Left colon (tissue), 2 donors: ENCODE measurements around the gene DEFB124. TPM values are rescaled to one million over a fixed set of nuclear protein-coding genes. Genes with fewer than 3 reads are reported as not detected.
A peak's percentile ranks its signal among the peaks of the same experiment; 100 is the strongest.
"Not testable (repeated sequence)": the region's sequence is repeated elsewhere in the genome, so short reads cannot be mapped to it uniquely, and the experiment has no call there.

Experiments
- ATAC-seq: fragments of 200-7000 bp; cut with Tn5 transposase; one replicate; pipeline ENCODE4 v1.9.1; 2020; ENCODE audit warnings: mild to moderate bottlenecking, moderate library complexity
- DNase-seq, 2 donors: peaks; one replicate each; pipeline ENCODE4 v3.0.0-alpha.2; 2020
- intact Hi-C, 2 donors: fragments of 100-400 bp; cut with DNase I in 1 of 2; cut with micrococcal nuclease in 1 of 2; formaldehyde crosslinking; loops; one replicate each; pipeline versions ENCODE4 v1.11.2 to v1.14.0; 2022; cut with DNase I, micrococcal nuclease
- total RNA-seq, 2 donors: library from RNA; stranded (reverse); fragmentation: NEBNext Ultra II Directional; extraction: Animal tissue kit (Norgen Biotek cat#: 25700); gene quantifications; one replicate each; pipeline ENCODE4 v1.2.1, GENCODE V29; 2021
- donor health status: DM: no; HTN: no; CAD: no.
- donor health status: DM: yes; HTN: yes; CAD: no.

DEFB124 gene
- total RNA-seq, 2 donors from 2014 or later = not detected

DNA sequence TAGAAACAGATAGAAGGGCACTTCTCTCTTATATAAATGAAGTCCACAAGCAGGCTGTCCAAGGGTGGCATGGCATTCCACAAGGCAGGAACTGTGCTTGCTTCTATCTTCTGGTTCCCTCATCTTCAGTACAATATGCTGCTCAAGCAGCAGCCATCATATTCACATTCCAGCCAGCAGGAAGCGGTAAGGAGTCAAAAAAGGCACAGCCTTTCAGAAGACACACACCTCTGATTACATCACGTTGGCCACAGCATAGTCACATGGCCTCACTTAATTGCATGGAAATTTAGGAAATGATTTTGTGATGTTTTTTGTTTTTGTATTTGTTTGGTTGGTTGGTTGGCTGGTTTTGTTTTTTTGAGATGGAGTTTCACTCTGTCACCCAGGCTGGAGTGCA, 19.2 kb upstream of the DEFB124 start:
- no peak for DNase-seq

DNA sequence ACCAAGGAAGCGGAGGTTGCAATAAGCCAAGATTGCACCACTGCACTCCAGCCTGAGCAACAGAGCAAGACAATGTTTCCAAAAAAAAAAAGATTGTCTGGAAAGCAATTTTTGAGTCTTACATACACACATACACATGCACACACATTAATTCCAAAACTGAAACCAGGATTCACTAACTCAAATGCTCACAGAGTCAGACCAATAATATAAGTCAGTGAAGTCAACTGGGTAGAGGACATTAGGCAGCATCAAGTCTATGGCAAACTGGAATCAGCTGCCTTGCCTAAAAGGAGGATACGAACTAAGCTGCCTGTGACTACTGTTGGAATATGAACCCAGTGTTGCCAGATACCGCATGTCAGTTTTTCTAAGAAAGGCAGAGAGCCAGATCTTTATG, 15.8 kb upstream of the DEFB124 start:
- intact Hi-C loops = no loop called here
- no peak for ATAC-seq
- no peak for DNase-seq

More for the DNA sequence above, 19.2 kb upstream of the DEFB124 start:
- peak; percentile 31 for ATAC-seq
- intact Hi-C loops = no loop called here

DNA sequence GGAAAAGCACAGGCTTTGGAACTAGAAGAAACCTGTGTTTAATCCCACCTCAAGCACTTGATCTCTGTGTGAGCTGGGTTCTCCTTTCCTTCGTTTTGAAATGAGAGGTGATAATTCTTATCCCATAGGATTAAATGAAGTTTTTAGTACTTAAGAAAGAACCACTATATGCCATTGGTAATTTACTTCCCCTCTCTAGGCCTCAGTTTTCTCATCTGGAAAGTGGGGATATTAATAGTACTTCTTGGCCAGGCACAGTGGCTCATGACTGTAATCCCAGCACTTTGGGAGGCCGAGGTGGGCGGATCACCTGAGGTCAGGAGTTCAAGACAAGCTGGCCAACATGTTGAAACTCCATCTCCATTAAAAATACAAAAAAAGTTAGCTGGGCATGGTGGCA, 14.2 kb upstream of the DEFB124 start:
- no peak for DNase-seq
- intact Hi-C loops = no loop called here
- no peak for ATAC-seq

DNA sequence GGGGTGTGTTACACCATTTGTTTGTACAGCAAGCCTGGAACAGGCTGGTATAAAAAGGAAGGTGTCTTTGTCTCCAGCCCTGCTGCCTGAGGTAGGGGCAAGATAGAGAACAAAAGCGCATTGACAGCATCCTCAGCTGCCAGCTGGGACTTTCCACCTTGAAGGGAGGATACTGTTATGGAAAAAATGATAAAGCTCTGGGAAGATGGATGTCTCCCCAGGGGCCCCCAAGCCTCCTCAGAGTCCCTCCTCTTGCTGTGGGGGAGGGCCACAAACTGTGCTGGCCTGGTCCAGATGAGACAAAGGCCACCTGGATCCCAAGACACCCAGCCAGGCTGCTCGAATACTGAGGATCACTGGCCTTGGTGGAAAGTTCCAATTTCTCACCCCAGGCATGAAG, 13.2 kb upstream of the DEFB124 start:
- ATAC-seq = no peak
- DNase-seq = no peak
- intact Hi-C loops = no loop called here

DNA sequence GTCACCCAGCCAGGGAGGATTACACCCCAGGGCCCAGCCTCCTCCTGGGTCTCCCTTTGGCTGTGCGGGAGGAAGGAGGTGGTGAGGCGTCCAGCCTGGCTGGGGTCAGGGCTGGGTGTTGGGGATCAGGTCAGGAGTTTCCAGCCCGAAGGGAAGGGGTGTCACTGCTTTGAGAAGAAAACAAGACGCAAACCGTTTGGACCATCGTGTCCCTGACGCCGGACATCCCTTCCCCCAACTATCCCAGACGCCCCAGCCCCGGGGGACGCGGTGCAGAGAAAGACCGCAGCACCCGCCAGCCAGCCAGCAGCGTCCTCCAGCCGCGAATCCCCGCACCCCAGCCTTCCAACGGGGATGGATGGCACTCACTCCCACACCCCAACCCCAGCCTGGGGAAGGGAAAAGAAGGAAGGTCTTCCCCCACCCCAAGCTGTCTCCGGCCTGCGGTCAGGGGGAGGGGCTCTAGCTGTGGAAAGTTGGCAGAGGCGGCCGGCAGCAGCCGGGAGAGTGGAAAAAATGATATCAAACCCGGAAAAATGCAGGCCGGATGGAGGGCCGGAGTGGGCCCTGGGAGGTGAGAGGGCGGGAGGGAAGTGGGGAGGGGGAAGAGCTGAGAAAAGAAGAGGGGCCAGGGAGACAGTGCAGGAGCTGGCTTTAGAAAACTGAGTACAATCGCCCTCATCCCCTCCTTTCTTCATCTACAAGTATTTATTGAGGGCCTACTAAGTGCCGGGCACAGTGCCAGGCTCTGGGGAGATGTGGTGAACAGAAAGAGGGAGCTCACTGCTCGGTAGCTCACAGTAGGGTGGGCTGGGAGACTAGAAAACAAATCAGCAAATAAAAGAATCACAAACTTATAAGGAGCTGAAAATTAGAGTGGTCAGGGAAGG, 10.8 kb upstream of the DEFB124 start:
- DNase-seq (peak; percentile 37 to 41), ATAC-seq (no peak)
- intact Hi-C loops = no loop called here

DNA sequence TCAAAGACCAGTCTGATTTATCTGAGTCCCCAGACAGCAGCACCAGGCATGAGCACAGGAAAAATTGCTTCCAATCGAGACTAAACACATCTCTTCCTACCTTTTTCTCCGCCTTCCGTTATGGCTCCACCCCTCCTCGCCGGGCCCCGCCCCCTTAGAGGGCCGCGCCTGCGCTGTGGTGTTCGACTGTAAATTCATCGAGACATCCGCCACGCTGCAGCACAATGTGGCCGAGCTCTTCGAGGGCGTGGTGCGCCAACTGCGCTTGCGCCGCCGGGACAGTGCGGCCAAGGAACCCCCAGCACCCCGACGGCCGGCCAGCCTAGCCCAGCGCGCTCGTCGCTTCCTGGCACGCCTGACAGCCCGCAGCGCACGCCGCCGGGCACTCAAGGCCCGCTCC, 9.1 kb upstream of the DEFB124 start:
- ATAC-seq = no peak
- intact Hi-C loops = no loop called here
- DNase-seq = no peak

DNA sequence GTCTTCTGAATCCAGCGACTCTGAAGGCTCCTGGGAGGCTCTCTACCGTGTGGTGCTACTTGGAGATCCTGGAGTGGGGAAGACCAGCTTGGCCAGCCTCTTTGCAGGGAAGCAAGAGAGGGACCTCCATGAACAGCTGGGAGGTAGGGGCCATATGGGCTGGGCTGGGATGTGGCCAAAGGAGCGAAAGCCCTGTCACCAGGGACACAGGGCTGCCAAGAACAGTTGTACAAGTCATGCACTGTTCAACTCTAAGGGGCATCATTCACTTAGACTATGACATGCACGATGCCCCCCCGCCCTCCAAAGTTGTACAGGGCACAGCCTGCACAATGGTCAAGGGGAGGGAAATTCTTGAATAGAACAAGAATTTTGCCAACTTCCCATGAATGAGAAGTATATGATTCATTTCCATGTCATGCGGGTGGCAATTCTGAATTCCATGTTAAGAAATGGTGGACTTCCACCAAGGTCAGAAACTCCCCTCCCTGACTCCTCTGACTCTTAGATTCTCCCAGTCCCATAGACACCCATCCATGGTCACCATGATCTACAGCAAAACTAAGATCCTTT, 1.8 kb upstream of the DEFB124 start:
- intact Hi-C loops = no loop called here
- ATAC-seq (no peak), DNase-seq (no peak)

DNA sequence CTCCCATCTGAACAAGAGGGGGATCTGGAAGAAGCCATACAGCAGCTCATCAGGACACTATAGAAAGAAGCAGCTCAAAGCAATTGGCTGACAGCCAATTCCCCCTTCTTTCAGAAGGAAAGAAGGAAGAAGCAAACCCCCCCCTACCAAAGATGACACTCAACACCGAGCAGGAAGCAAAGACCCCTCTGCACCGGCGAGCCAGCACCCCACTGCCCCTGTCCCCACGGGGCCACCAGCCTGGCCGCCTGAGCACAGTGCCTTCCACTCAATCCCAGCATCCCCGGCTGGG, 1.3 kb upstream of the DEFB124 start:
- DNase-seq = no peak
- ATAC-seq = no peak
- intact Hi-C loops = no loop called here

DNA sequence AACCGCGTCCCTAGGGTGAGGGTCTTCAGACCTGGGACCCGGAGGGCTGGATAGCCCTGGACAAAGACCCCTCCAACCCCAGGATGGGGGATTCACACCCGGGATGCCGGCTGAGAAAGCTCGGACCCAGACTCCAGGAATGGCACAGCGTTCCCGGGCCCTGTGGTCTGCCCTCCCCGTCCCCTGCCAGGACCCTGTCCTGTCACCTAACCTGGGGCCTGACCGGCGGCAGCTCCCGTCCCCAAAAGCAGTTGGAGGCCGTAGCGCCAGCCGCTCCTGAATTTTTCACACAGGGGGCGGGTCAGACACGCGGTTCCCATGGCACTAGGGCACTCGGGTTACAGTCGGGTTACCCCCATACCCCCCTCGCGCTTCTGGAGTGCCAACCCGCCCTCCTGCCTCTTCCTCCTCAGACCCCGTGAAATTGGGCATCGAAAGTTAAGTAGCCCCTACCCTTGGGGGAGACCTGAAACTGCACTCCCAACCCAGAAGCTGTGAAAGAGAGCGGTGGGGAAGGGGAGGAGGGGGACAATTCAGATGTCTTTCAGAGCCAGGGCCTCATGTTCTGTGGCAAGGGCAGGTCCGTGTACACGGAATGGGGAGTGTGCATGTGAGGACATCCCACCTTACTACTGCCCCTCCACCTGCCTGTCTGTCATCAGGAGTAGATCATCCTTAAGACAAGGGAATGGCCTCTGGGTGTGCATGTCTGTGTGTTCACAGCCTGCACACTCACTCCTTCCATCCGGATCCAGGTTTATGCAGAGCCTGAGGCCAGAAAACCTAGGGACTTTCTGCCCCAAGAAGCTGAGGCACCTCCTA, 756 bp upstream of the DEFB124 start:
- intact Hi-C loops = no loop called here
- no peak for ATAC-seq
- DNase-seq = no peak

DNA sequence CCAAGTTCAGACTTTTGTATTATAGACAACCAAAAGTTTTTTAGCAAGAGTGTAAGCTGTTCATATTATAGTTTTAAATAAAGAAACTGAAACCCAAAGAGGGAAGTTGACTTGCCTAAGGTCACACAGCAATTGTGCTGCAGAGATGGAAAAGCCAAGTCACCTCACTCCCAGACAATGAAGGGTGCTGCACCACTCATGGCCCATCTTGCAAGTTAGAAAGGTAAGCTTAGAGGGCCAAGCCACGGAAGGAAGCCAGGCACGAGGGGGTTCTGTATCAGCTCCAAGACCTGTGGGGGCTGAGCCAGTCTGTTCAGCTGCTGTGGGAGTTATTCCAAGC, 860 bp downstream of the DEFB124 start:
- intact Hi-C loops = no loop called here
- DNase-seq (no peak), ATAC-seq (no peak)

DNA sequence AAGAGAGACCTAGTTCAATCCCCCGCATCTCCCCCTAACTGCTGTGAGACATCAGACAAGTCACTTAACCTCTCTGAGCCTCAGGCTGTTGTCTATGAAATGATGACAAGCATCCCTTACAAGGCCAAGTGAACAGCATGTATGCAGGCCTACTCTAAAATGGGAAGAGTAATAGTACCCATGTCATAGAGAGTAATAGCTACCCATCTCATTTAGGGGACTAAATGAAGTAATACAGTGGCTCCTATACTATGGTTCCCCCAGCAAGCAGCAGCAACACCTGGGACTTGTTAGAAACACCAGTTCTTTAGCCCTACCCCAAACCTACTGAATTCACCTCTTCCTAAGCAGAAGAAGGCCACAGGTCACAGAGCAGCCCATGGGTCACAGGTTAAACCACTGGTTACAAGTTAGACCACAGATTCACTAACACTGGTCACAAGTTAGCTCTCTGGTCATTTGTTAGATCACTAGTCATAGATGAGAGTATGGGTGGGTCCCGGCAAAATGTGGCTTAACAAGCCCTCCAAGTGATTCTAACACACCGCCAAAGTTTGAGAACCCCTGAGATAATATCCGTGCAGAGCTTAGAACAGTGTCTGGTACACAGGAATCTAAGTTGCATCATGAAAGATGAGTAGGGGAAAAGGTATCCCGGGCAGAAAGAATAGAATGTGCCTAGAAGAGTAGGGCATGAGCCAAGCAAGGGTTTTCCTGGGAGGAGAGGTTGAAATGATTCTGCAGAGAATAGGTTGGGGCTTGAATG, 1.4 kb downstream of the DEFB124 start:
- DNase-seq (no peak), ATAC-seq (no peak)
- intact Hi-C loops = no loop called here

DNA sequence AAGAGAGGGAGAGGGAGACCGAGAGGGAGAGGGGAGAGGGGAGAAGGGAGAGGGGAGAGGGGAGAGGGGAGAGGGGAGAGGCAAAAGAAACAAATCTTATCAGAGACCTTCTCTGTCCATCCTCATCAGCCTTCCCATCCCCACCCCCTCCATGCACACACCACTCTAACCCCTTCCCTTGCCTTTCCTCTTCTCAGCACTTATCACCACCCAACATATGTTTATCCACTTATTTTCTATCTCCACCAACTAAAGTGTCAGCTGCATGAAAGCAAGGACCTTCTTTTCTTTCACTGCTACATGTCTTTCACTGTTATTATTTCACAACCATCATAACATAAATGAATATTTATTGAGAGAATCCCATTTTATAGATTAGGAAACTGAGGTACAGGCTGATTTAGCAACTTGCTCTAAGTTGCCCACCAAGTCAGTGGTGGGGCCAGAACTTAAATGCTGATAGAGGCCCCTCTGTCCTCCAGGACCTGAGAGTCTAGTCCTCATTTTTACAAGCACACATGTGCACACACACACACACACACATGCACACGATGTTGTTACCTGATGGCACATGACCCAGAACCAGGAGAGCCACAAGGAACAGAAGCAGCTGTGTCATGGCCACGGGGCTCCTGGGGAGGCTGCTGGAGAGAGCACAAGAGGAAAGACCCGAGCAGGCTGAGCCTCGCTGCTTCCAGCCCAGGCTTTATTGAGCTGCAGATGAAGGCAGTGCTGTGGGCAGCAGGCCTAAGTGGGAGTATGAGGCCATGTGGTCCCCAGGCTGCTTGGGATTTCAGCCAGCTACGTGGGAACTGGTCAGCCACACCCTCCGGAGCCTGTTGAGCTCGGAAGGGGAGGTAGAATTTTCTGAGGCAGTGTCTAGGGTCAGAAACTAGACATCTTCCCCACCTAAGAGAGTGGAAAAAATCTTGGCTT, 2.3 kb downstream of the DEFB124 start:
- DNase-seq (no peak), ATAC-seq (no peak)
- intact Hi-C loops = no loop called here

DNA sequence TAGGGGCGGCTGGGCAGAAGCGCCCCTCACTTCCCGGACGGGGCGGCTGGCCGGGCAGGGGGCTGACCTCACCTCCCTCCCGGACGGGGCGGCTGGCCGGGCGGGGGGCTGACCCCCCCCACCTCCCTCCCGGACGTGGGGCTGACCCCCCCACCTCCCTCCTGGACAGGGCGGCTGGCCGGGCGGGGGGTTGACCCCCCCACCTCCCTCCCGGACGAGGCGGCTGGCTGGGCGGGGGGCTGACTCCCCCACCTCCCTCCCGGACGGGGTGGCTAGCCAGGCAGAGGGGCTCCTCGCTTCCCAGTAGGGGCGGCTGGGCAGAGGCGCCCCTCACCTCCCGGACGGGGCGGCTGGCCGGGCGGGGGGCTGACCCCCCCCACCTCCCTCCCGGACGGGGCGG, 4.0 kb downstream of the DEFB124 start:
- DNase-seq, ATAC-seq, intact Hi-C loops: not testable (repeated sequence)

DNA sequence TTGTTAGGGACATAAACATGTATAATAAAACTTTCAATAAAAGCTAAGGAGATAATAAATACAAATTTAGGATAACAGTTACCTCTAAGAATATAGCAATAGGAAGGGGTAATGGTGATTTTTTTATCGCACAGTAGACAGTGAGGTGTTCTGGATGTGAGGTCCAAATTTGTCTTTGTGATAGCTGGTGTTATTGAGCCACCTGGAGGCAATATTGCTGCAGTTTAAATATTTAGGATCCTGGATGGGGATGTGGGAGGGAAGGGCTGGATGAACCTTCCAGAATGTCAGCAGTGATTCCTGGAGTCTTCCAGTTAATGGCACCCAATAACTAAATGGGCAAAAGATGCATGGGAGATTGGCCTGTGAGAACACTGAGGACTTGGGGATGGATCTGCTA, 20.6 kb downstream of the DEFB124 start:
- DNase-seq = no peak
- intact Hi-C loops = no loop called here

DNA sequence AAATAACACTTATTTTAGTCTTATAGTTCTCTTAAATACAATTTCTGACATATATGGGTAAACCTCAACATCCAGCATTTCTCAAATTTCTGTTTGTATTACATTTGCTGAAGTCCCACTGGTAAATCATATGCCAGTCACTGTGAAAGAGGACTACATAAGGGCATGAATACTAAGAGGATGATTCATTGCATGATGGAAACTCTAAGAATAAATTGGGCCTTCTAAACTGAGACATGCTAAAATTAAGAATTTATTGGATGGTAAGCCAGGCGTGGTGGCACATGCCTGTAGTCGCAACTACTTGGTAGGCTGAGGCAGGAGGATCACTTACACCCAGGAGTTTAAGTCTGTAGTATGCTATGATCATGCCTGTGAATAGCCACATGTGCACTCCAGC, 22.4 kb downstream of the DEFB124 start:
- DNase-seq (no peak), ATAC-seq (no peak)
- intact Hi-C loops = no loop called here

More for the DNA sequence above, 20.6 kb downstream of the DEFB124 start:
- no peak for ATAC-seq

DNA sequence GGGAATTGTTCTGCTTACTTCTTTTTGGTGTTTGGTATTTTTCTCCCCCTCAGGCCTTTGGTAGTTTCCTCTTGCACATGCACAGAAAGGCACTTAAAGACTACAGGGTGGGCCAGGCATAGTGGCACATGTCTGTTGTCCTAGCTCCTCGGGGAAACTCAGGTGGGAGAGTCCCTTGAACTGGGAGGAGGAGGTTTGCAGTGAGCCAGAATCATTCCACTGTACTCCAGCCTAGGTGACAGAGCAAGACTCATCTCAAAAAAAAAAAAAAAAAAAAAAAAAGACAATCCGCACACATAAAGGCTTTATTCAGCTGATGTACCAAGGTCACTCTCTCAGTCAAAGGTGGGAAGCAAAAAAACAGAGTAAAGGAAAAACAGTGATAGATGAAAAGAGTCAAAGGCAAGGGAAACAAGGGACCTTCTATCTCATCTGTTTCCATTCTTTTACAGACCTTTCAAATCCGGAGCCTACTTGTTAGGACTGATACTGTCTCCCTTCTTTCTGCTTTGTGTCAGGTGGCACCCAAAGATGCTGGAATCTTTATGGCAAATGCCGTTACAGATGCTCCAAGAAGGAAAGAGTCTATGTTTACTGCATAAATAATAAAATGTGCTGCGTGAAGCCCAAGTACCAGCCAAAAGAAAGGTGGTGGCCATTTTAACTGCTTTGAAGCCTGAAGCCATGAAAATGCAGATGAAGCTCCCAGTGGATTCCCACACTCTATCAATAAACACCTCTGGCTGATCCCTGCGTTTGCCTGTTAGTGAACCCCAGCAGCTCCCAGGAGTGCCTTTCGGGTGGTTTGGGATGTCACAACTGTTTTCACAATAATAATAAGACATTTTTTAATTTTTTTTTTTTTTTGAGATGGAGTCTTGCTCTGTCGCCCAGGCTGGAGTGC, 25.2 kb downstream of the DEFB124 start:
- no peak for ATAC-seq
- intact Hi-C loops = no loop called here

DNA sequence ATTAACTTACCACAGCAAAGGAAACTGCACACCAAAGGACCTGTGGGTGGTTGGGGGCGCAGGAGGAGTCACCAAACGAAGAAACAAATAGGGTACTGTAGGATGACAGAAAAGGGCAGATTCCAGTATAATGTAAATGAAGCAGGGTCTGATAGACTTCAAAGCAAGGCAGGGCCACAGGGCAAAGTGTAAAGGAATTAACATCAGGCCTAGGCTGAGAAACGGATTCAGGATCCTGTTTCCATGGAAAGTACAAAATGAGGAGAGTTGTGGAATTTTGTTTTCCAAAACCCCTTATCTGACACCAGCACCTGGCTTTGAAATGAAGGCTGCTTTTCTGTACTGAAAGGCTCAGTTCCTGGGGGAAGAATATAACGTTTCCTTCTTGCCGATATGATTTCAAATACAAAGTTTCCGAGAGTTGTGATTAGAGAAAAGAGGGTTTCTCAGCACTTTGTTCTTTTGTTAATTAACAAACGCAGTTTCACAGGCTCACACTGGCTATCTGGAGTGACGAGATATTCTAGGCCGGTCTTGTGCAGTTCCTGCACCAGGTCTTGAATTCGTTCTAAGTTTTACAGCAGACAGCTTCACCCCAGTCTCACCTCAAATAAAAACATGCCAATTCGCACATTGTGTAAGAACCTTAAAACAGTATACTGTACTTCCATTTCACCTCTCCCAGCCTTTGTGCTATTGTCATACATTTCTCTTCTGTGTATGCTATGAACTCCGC, 28.7 kb downstream of the DEFB124 start:
- intact Hi-C loops = no loop called here
- no peak for ATAC-seq

More for the DNA sequence above, 25.2 kb downstream of the DEFB124 start:
- no peak for DNase-seq

More for the DNA sequence above, 28.7 kb downstream of the DEFB124 start:
- DNase-seq = no peak
